DMS153 treated with DMSO at 0.1 percent for 48 hours (cell line): Measurements from ENCODE around the gene COL9A2.

Source experiments
- DNase-seq: peaks from one replicate; lab custom pipeline; 2025; ENCODE audit not compliant: unreplicated experiment; lab: John Stamatoyannopoulos, UW

The COL9A2 gene

GRCh38 chr1:40264354-40264781, 52.7 kb downstream of the COL9A2 start:
- no peak for DNase-seq

- no peak for DNase-seq
Measured at GRCh38 chr1:40258445-40258769, 58.7 kb downstream of the COL9A2 start.

GRCh38 chr1:40257688-40258444, 59.2 kb downstream of the COL9A2 start, which contains the start of gene ZMPSTE24:
Gene ZMPSTE24, plus strand, starts transcription at chr1:40258236. Its CDS starts 36 bp downstream, at chr1:40258272.
- DNase-seq, result peak; percentile 99

GRCh38 chr1:40257313-40257687, 59.8 kb downstream of the COL9A2 start:
- peak; percentile 90 for DNase-seq

GRCh38 chr1:40256401-40257084, 60.5 kb downstream of the COL9A2 start:
- no peak for DNase-seq

- no peak for DNase-seq
Measured at GRCh38 chr1:40255231-40255630, 61.9 kb downstream of the COL9A2 start.

GRCh38 chr1:40252601-40253000, 64.5 kb downstream of the COL9A2 start:
- DNase-seq, result no peak

GRCh38 chr1:40251456-40251855, 65.6 kb downstream of the COL9A2 start:
- no peak for DNase-seq
